HEK293 (cell line): ENCODE measurements around the gene KCTD12.

Experiments
- TCF7L2 ChIP-seq: IDR thresholded peaks from 2 replicates; pipeline ENCODE4 v1.6.1; 2011; ENCODE audit warnings: low read depth, mild to moderate bottlenecking, inconsistent platforms, low read length, moderate library complexity, borderline replicate concordance
- ZBTB8A ChIP-seq: fragments of 450-650 bp; formaldehyde crosslinking; IDR thresholded peaks from 2 replicates; pipeline ENCODE4 v1.5.1; 2016; ENCODE audit warnings: missing biosample characterization, missing genetic modification characterization
- ZNF114 ChIP-seq: fragments of 450-650 bp; formaldehyde crosslinking; IDR thresholded peaks from 2 replicates; pipeline ENCODE4 v1.5.0; 2017; ENCODE audit warnings: missing biosample characterization, missing genetic modification characterization
- ZNF221 ChIP-seq: fragments of 450-650 bp; formaldehyde crosslinking; IDR thresholded peaks from 2 replicates; pipeline ENCODE4 v1.5.1; 2017; ENCODE audit warnings: missing biosample characterization, missing genetic modification characterization, borderline replicate concordance
- ZNF274 ChIP-seq, 2 experiments: fragments of 200-500 bp in 1 of 2; fragments of 450-650 bp in 1 of 2; sonication (Bioruptor generic) in 1 of 2; formaldehyde crosslinking in 1 of 2; IDR thresholded peaks; 2 replicates each; pipeline versions ENCODE4 v1.5.1 to v1.6.1; 2014 to 2016; ENCODE audit warnings: borderline replicate concordance in 1 of 2, inconsistent platforms in 1 of 2, low read length in 1 of 2, missing biosample characterization in 1 of 2, missing genetic modification characterization in 1 of 2
- ZNF292 ChIP-seq: fragments of 450-650 bp; formaldehyde crosslinking; IDR thresholded peaks from 2 replicates; pipeline ENCODE4 v1.5.1; 2016; ENCODE audit warnings: low read depth, missing biosample characterization, missing genetic modification characterization, borderline replicate concordance
- ZNF324 ChIP-seq: fragments of 450-650 bp; formaldehyde crosslinking; IDR thresholded peaks from 2 replicates; pipeline ENCODE4 v1.5.1; 2016; ENCODE audit warnings: missing biosample characterization, missing genetic modification characterization
- ZNF670 ChIP-seq: fragments of 450-650 bp; formaldehyde crosslinking; IDR thresholded peaks from 2 replicates; pipeline ENCODE4 v1.5.1; 2016; ENCODE audit warnings: missing biosample characterization, missing genetic modification characterization, low read depth
- TF ChIP-seq, protein P1 (sequence below): fragments of 450-650 bp; IDR thresholded peaks from 2 replicates; pipeline ENCODE4 v1.5.1; 2018; ENCODE audit warnings: missing biosample characterization, mild to moderate bottlenecking, missing genetic modification characterization
- TF ChIP-seq, protein P2 (sequence below): fragments of 450-650 bp; formaldehyde crosslinking; IDR thresholded peaks from 2 replicates; pipeline ENCODE4 v1.5.1; 2016; ENCODE audit warnings: missing biosample characterization, missing genetic modification characterization
- TF ChIP-seq, protein P3 (sequence below): fragments of 450-650 bp; formaldehyde crosslinking; IDR thresholded peaks from 2 replicates; pipeline ENCODE4 v1.5.1; 2016; ENCODE audit warnings: missing biosample characterization, missing genetic modification characterization
- TF ChIP-seq, protein P4 (sequence below): fragments of 450-650 bp; formaldehyde crosslinking; IDR thresholded peaks from 2 replicates; pipeline ENCODE4 v1.5.1; 2016; ENCODE audit warnings: missing biosample characterization, missing genetic modification characterization
- TF ChIP-seq, protein P5 (sequence below): fragments of 450-650 bp; formaldehyde crosslinking; conservative IDR thresholded peaks from 2 replicates; pipeline ENCODE4 v1.5.1; 2016; ENCODE audit warnings: low read depth, missing biosample characterization, missing genetic modification characterization
- TF ChIP-seq, protein P6 (sequence below): fragments of 450-650 bp; formaldehyde crosslinking; IDR thresholded peaks from 2 replicates; pipeline ENCODE4 v1.5.1; 2016; ENCODE audit warnings: missing biosample characterization, missing genetic modification characterization

DNA sequence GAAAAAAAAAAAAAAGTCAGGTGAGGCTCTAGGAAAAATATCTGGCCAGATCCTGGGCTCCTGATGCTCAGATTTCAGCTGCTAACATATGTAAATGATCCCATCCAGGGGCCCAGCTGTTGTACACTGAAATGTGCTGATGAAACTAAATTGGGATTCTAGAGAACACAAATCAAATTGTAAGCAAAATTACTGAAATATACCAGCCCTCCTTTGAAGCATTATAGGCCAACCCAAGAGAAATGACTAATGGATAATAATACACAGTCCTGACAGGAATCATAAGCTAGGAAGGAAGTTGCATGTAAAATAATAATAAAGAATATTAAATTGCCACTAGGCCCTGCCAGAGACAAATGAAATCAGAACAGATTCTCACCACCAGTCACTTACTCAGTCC, 17.8 kb downstream of the KCTD12 start:
- TF ChIP-seq, protein P1, sequence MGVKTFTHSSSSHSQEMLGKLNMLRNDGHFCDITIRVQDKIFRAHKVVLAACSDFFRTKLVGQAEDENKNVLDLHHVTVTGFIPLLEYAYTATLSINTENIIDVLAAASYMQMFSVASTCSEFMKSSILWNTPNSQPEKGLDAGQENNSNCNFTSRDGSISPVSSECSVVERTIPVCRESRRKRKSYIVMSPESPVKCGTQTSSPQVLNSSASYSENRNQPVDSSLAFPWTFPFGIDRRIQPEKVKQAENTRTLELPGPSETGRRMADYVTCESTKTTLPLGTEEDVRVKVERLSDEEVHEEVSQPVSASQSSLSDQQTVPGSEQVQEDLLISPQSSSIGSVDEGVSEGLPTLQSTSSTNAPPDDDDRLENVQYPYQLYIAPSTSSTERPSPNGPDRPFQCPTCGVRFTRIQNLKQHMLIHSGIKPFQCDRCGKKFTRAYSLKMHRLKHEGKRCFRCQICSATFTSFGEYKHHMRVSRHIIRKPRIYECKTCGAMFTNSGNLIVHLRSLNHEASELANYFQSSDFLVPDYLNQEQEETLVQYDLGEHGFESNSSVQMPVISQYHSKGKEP, result no peak
- no peak for TF ChIP-seq TCF7L2
- no peak for TF ChIP-seq ZNF670 (tag by site-specific recombination)
- TF ChIP-seq ZBTB8A (tag by site-specific recombination), result no peak
- TF ChIP-seq, protein P2, sequence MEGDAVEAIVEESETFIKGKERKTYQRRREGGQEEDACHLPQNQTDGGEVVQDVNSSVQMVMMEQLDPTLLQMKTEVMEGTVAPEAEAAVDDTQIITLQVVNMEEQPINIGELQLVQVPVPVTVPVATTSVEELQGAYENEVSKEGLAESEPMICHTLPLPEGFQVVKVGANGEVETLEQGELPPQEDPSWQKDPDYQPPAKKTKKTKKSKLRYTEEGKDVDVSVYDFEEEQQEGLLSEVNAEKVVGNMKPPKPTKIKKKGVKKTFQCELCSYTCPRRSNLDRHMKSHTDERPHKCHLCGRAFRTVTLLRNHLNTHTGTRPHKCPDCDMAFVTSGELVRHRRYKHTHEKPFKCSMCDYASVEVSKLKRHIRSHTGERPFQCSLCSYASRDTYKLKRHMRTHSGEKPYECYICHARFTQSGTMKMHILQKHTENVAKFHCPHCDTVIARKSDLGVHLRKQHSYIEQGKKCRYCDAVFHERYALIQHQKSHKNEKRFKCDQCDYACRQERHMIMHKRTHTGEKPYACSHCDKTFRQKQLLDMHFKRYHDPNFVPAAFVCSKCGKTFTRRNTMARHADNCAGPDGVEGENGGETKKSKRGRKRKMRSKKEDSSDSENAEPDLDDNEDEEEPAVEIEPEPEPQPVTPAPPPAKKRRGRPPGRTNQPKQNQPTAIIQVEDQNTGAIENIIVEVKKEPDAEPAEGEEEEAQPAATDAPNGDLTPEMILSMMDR, result no peak
- TF ChIP-seq, protein P3, sequence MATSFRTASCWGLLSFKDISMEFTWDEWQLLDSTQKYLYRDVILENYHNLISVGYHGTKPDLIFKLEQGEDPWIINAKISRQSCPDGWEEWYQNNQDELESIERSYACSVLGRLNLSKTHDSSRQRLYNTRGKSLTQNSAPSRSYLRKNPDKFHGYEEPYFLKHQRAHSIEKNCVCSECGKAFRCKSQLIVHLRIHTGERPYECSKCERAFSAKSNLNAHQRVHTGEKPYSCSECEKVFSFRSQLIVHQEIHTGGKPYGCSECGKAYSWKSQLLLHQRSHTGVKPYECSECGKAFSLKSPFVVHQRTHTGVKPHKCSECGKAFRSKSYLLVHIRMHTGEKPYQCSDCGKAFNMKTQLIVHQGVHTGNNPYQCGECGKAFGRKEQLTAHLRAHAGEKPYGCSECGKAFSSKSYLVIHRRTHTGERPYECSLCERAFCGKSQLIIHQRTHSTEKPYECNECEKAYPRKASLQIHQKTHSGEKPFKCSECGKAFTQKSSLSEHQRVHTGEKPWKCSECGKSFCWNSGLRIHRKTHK (tag by site-specific recombination), result no peak
- no peak for TF ChIP-seq ZNF292 (tag by site-specific recombination)
- no peak for TF ChIP-seq ZNF114 (tag by site-specific recombination)
- TF ChIP-seq, protein P4, sequence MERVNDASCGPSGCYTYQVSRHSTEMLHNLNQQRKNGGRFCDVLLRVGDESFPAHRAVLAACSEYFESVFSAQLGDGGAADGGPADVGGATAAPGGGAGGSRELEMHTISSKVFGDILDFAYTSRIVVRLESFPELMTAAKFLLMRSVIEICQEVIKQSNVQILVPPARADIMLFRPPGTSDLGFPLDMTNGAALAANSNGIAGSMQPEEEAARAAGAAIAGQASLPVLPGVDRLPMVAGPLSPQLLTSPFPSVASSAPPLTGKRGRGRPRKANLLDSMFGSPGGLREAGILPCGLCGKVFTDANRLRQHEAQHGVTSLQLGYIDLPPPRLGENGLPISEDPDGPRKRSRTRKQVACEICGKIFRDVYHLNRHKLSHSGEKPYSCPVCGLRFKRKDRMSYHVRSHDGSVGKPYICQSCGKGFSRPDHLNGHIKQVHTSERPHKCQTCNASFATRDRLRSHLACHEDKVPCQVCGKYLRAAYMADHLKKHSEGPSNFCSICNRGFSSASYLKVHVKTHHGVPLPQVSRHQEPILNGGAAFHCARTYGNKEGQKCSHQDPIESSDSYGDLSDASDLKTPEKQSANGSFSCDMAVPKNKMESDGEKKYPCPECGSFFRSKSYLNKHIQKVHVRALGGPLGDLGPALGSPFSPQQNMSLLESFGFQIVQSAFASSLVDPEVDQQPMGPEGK, result no peak
- TF ChIP-seq, protein P5, sequence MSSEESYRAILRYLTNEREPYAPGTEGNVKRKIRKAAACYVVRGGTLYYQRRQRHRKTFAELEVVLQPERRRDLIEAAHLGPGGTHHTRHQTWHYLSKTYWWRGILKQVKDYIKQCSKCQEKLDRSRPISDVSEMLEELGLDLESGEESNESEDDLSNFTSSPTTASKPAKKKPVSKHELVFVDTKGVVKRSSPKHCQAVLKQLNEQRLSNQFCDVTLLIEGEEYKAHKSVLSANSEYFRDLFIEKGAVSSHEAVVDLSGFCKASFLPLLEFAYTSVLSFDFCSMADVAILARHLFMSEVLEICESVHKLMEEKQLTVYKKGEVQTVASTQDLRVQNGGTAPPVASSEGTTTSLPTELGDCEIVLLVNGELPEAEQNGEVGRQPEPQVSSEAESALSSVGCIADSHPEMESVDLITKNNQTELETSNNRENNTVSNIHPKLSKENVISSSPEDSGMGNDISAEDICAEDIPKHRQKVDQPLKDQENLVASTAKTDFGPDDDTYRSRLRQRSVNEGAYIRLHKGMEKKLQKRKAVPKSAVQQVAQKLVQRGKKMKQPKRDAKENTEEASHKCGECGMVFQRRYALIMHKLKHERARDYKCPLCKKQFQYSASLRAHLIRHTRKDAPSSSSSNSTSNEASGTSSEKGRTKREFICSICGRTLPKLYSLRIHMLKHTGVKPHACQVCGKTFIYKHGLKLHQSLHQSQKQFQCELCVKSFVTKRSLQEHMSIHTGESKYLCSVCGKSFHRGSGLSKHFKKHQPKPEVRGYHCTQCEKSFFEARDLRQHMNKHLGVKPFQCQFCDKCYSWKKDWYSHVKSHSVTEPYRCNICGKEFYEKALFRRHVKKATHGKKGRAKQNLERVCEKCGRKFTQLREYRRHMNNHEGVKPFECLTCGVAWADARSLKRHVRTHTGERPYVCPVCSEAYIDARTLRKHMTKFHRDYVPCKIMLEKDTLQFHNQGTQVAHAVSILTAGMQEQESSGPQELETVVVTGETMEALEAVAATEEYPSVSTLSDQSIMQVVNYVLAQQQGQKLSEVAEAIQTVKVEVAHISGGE, result no peak
- no peak for TF ChIP-seq ZNF221 (tag by site-specific recombination)
- TF ChIP-seq, protein P6, sequence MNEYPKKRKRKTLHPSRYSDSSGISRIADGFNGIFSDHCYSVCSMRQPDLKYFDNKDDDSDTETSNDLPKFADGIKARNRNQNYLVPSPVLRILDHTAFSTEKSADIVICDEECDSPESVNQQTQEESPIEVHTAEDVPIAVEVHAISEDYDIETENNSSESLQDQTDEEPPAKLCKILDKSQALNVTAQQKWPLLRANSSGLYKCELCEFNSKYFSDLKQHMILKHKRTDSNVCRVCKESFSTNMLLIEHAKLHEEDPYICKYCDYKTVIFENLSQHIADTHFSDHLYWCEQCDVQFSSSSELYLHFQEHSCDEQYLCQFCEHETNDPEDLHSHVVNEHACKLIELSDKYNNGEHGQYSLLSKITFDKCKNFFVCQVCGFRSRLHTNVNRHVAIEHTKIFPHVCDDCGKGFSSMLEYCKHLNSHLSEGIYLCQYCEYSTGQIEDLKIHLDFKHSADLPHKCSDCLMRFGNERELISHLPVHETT (tag by site-specific recombination), result no peak
- no peak for TF ChIP-seq ZNF324 (tag by site-specific recombination)
- no peak for TF ChIP-seq ZNF274 (IDR thresholded peaks at IDR 0.05; ENCODE audit: low read length)
- no peak for TF ChIP-seq ZNF274 (tag by site-specific recombination; IDR thresholded peaks at IDR 0.05; ENCODE audit: borderline replicate concordance)
